IMR-90 (cell line): ENCODE results near the gene CBL. TPM values are rescaled to one million over a fixed set of nuclear protein-coding genes. Genes with fewer than 3 reads are reported as not detected.
A peak's percentile ranks its signal among the peaks of the same experiment; 100 is the strongest.

Experiments
- ATAC-seq: fragments of 200-7000 bp; cut with Tn5 transposase; 2 replicates; pipeline ENCODE4 v1.9.1; 2020; ENCODE audit warnings: low read depth, mild to moderate bottlenecking, moderate library complexity
- BruUV-seq: library from RNA; stranded (reverse); fragments of 400-500 nt; replicated peaks from 2 replicates; lab custom pipeline; 2021; lab: Mats Ljungman, UMichigan
- CTCF ChIA-PET: fragments of 300-600 bp; formaldehyde crosslinking; extraction: SDS; loops from one replicate; lab custom pipeline; 2021; ENCODE audit warnings: antibody characterized with exemption; lab: Yijun Ruan, JAX
- POLR2A ChIA-PET: fragments of 300-600 bp; sonication (Branson Sonifier 250); formaldehyde crosslinking; loops from one replicate; lab custom pipeline; 2022; ENCODE audit warnings: antibody characterized with exemption; ENCODE audit not compliant: unreplicated experiment; lab: Charles Lee
- DNase-seq: peaks from one replicate; pipeline ENCODE4 v3.0.0; 2013
- H2AFZ ChIP-seq: replicated peaks from 2 replicates; pipeline ENCODE3; 2013; ENCODE audit warnings: low read length, mild to moderate bottlenecking; ENCODE audit not compliant: poor library complexity
- H2AK5ac ChIP-seq: 2 replicates; pipeline ENCODE4 v1.6.1; 2013; ENCODE audit warnings: low read depth, low read length, inconsistent platforms
- H2AK9ac ChIP-seq: replicated peaks from 2 replicates; pipeline ENCODE3; 2013; ENCODE audit warnings: mild to moderate bottlenecking, low read depth, low read length, moderate library complexity; ENCODE audit not compliant: poor library complexity
- H2BK120ac ChIP-seq: 2 replicates; pipeline ENCODE4 v1.6.1; 2013; ENCODE audit warnings: low read depth, low read length, inconsistent platforms
- H2BK15ac ChIP-seq: 3 replicates; pipeline ENCODE4 v1.6.1; 2013; ENCODE audit warnings: low read depth, low read length, inconsistent platforms
- H2BK20ac ChIP-seq: 2 replicates; pipeline ENCODE4 v1.6.1; 2013; ENCODE audit warnings: low read depth, mild to moderate bottlenecking, inconsistent platforms, low read length, moderate library complexity
- H2BK5ac ChIP-seq: 2 replicates; pipeline ENCODE4 v1.6.1; 2013; ENCODE audit warnings: mild to moderate bottlenecking, low read depth, low read length, inconsistent platforms; ENCODE audit not compliant: poor library complexity, severe bottlenecking
- H3K14ac ChIP-seq: replicated peaks from 2 replicates; pipeline ENCODE4 v1.6.1; 2013; ENCODE audit warnings: low read depth, low read length, inconsistent platforms
- H3K18ac ChIP-seq: 2 replicates; pipeline ENCODE4 v1.6.1; 2013; ENCODE audit warnings: low read depth, low read length, control low read depth
- H3K23ac ChIP-seq: 2 replicates; pipeline ENCODE4 v1.6.1; 2013; ENCODE audit warnings: low read depth, low read length, inconsistent platforms
- H3K27ac ChIP-seq: 2 replicates; pipeline ENCODE4 v1.5.1; 2013; ENCODE audit warnings: mild to moderate bottlenecking, control low read depth, low read length; ENCODE audit not compliant: insufficient read depth
- H3K27me3 ChIP-seq: 2 replicates; pipeline ENCODE4 v1.6.1; 2013; ENCODE audit warnings: low read length; ENCODE audit not compliant: control insufficient read depth, insufficient read depth
- H3K36me3 ChIP-seq: 2 replicates; pipeline ENCODE4 v1.6.1; 2013; ENCODE audit warnings: low read length, mixed read lengths; ENCODE audit not compliant: control insufficient read depth, insufficient read depth
- H3K4ac ChIP-seq: 2 replicates; pipeline ENCODE4 v1.6.1; 2013; ENCODE audit warnings: low read depth, low read length, inconsistent platforms
- H3K4me1 ChIP-seq: 2 replicates; pipeline ENCODE4 v1.6.1; 2013; ENCODE audit warnings: low read length, mixed read lengths; ENCODE audit not compliant: control insufficient read depth, insufficient read depth
- H3K4me2 ChIP-seq: 2 replicates; pipeline ENCODE4 v1.6.1; 2013; ENCODE audit warnings: low read depth, mild to moderate bottlenecking, control low read depth, low read length, moderate library complexity
- H3K4me3 ChIP-seq: 2 replicates; pipeline ENCODE4 v1.5.1; 2013; ENCODE audit warnings: low read depth, mild to moderate bottlenecking, control low read depth, low read length, moderate library complexity; ENCODE audit not compliant: insufficient read depth
- H3K56ac ChIP-seq: 2 replicates; pipeline ENCODE4 v1.6.1; 2013; ENCODE audit warnings: low read length, inconsistent platforms; ENCODE audit not compliant: insufficient read depth; ENCODE audit errors: extremely low read depth
- H3K79me1 ChIP-seq, 2 experiments: 2 replicates each; pipeline ENCODE4 v1.6.1; 2013; ENCODE audit warnings: low read length in 2 of 2, inconsistent platforms in 1 of 2, low read depth in 1 of 2
- H3K9ac ChIP-seq: 2 replicates; pipeline ENCODE4 v1.6.1; 2013; ENCODE audit warnings: low read depth, low read length, control low read depth
- H3K9me1 ChIP-seq: 2 replicates; pipeline ENCODE4 v1.6.1; 2013; ENCODE audit warnings: low read length, inconsistent platforms; ENCODE audit not compliant: insufficient read depth
- H3K9me3 ChIP-seq: 2 replicates; pipeline ENCODE4 v1.6.1; 2013; ENCODE audit warnings: low read length; ENCODE audit not compliant: control insufficient read depth, insufficient read depth
- H4K20me1 ChIP-seq: 2 replicates; pipeline ENCODE4 v1.6.1; 2013; ENCODE audit warnings: low read length, inconsistent platforms; ENCODE audit not compliant: insufficient read depth
- H4K5ac ChIP-seq: 2 replicates; pipeline ENCODE4 v1.6.1; 2013; ENCODE audit warnings: mild to moderate bottlenecking, low read depth, low read length, control low read depth
- H4K8ac ChIP-seq, 2 experiments: 2 replicates each; pipeline ENCODE4 v1.6.1; 2013; ENCODE audit warnings: low read depth in 2 of 2, low read length in 2 of 2, control low read depth in 1 of 2, inconsistent platforms in 1 of 2
- H4K91ac ChIP-seq: 2 replicates; pipeline ENCODE4 v1.6.1; 2013; ENCODE audit warnings: low read depth, low read length, inconsistent platforms; ENCODE audit not compliant: insufficient read depth
- BHLHE40 ChIP-seq: fragments of 150-350 bp; IDR thresholded peaks from 2 replicates; pipeline ENCODE4 v1.6.1; 2016; ENCODE audit warnings: mild to moderate bottlenecking, low read depth, low read length
- CEBPB ChIP-seq: IDR thresholded peaks from 2 replicates; pipeline ENCODE4 v1.6.1; 2012; ENCODE audit warnings: low read depth, low read length, improper control_type of control experiment
- CTCF ChIP-seq: conservative IDR thresholded peaks from 2 replicates; pipeline ENCODE4 v1.5.1; 2012; ENCODE audit warnings: mild to moderate bottlenecking, low read depth, low read length, improper control_type of control experiment
- MAFK ChIP-seq: IDR thresholded peaks from 2 replicates; pipeline ENCODE4 v1.6.1; 2012; ENCODE audit warnings: low read depth, low read length, improper control_type of control experiment
- MAZ ChIP-seq: IDR thresholded peaks from 2 replicates; pipeline ENCODE4 v1.6.1; 2012; ENCODE audit warnings: low read depth, mild to moderate bottlenecking, low read length, improper control_type of control experiment, moderate library complexity, borderline replicate concordance
- MXI1 ChIP-seq: IDR thresholded peaks from 2 replicates; pipeline ENCODE4 v1.6.1; 2012; ENCODE audit warnings: low read depth, mild to moderate bottlenecking, low read length, moderate library complexity, borderline replicate concordance
- POLR2A ChIP-seq: IDR thresholded peaks from 2 replicates; pipeline ENCODE4 v1.6.1; 2012; ENCODE audit warnings: mild to moderate bottlenecking, low read depth, low read length
- SMC3 ChIP-seq: fragments of 150-350 bp; IDR thresholded peaks from 2 replicates; pipeline ENCODE4 v1.6.1; 2016; ENCODE audit warnings: low read depth, mild to moderate bottlenecking, antibody characterized with exemption, low read length, moderate library complexity
- WGBS, 2 experiments: methylation state at CpG; one replicate each; pipeline versions ENCODE4 v1.1.5 to v1.1.7; 2013; ENCODE audit warnings: missing lambda C conversion rate in 2 of 2; ENCODE audit not compliant: insufficient read length in 1 of 2; ENCODE audit errors: extremely low coverage in 2 of 2; 5-methylcytosine and 5-hydroxymethylcytosine counted together
- dilution Hi-C: fragments of 300-500 bp; cut with HindIII; formaldehyde crosslinking; loops from one replicate; pipeline ENCODE4 v1.14.3; 2018; ENCODE audit warnings: low sequenced_read_pairs; ENCODE audit not compliant: unreplicated experiment
- in situ Hi-C: fragments of 300-500 bp; cut with MboI; formaldehyde crosslinking; loops from 3 replicates; pipeline ENCODE4 v1.14.3; 2019; ENCODE audit warnings: low sequenced_read_pairs, inconsistent platforms, mixed read lengths
- intact Hi-C: fragments of 100-400 bp; cut with micrococcal nuclease; formaldehyde crosslinking; loops from 2 replicates; pipeline ENCODE4 v1.10.0; 2022
- polyA plus RNA-seq, 3 experiments: library from polyadenylated mRNA; depleted of rRNA; stranded (reverse); fragments of >200 nt; gene quantifications; 2 replicates each; pipeline ENCODE4 v1.2.3, GENCODE V29; 2012; ENCODE audit warnings: low replicate concordance in 1 of 3
- total RNA-seq: library from RNA; depleted of rRNA; stranded (reverse); fragments of >200 nt; gene quantifications from 2 replicates; pipeline ENCODE4 v1.2.3, GENCODE V29; 2012

The CBL gene
- total and polyA plus RNA-seq, 2 of the 4 experiments (the other 2 are of a cell fraction): 6.1 to 11.8 TPM

GRCh38 chr11:119306373-119306890 lies 100.3 kb downstream of the CBL start:
- DNase-seq: peak; percentile 42
- Histone ChIP-seq H2BK120ac (no peak overlapping the region), H3K4me3 (no peak overlapping the region), H3K14ac (no peak overlapping the region; the same call in 1 of the 2 replicates), H3K4me2 (no peak overlapping the region), H3K36me3 (peaks cover 49% of the 10 kb centered on the region), H2AFZ (peak overlapping the region; percentile 23), H4K8ac (0 out of 4 replicates have a peak overlapping the region, but pooled peaks of 1 of the 2 experiments have one; percentile 16), H3K27ac (peak overlapping the region; percentile 11; the same call in 1 of the 2 replicates), H4K5ac (no peak overlapping the region), H2AK5ac (peak overlapping the region; percentile 34; the same call in 1 of the 2 replicates), H2AK9ac (peak overlapping the region; percentile 56), H4K20me1 (peaks cover 7% of the 10 kb centered on the region), H3K4me1 (peaks cover 8% of the 10 kb centered on the region), H4K91ac (no peak overlapping the region), H3K23ac (no peak overlapping the region), H2BK20ac (no peak overlapping the region), H3K9ac (no peak overlapping the region), H3K9me1 (peaks cover 13% of the 10 kb centered on the region), H3K79me1 (peaks cover 11 to 39% of the 10 kb centered on the region in 2 experiments; a peak in 2 of 4 replicates), H3K4ac (peak overlapping the region; percentile 49), H2BK5ac (peak overlapping the region; percentile 1), H3K9me3 (no peaks in the 10 kb centered on the region), H3K18ac (no peak overlapping the region), H3K56ac (no peak overlapping the region), H2BK15ac (0 out of 3 replicates have a peak overlapping the region, but pooled peaks have one; percentile 20), H3K27me3 (no peaks in the 10 kb centered on the region)
- dilution Hi-C loops (no loop called here), intact Hi-C loops (no loop called here), in situ Hi-C loops (no loop called here)
- peak; percentile 55 for ATAC-seq
- ChIA-PET POLR2A (no interaction called here), CTCF (interaction anchor here (0.9 to 1.1 kb wide), 2 partner anchors 9 to 34 kb away, joined by 4 read pairs; no protein-coding TSS in a partner anchor)
- WGBS, 2 experiments: no CpG with 5 or more reads among the region's 5 CpGs
- no TSS peak for BruUV-seq
- TF ChIP-seq CTCF (no peak), MAFK (no peak), BHLHE40 (no peak), CEBPB (peak; percentile 74), SMC3 (no peak), MAZ (no peak), MXI1 (no peak), POLR2A (no peak)
